Natural killer cell (primary cell): ENCODE measurements around the gene YARS1. TPM values are rescaled to one million over a fixed set of nuclear protein-coding genes. Genes with fewer than 3 reads are reported as not detected.

Experiments
- ATAC-seq, 3 donors: fragments of 150-1000 bp in 2 of 3; fragments of 200-7000 bp in 1 of 3; cut with Tn5 transposase; 1 replicate in 1 of 3; 2 replicates in 2 of 3; pipeline ENCODE4 v1.10.0; 2021; ENCODE audit warnings: mild to moderate bottlenecking in 2 of 3, moderate library complexity in 2 of 3
- DNase-seq, 2 donors: peaks; one replicate each; pipeline versions ENCODE4 v3.0.0 to v3.0.0-alpha.2; 2013 to 2021; ENCODE audit warnings: mixed read lengths in 1 of 2
- H3K27ac ChIP-seq: one replicate; pipeline ENCODE4 v1.5.1; 2013; ENCODE audit warnings: mild to moderate bottlenecking, low read length
- H3K27me3 ChIP-seq: one replicate; pipeline ENCODE4 v1.6.1; 2013; ENCODE audit warnings: low read length; ENCODE audit not compliant: control insufficient read depth, insufficient read depth
- H3K36me3 ChIP-seq: one replicate; pipeline ENCODE4 v1.6.1; 2013; ENCODE audit warnings: low read length; ENCODE audit not compliant: control insufficient read depth, insufficient read depth
- H3K4me1 ChIP-seq: one replicate; pipeline ENCODE4 v1.6.1; 2013; ENCODE audit warnings: low read length; ENCODE audit not compliant: control insufficient read depth, insufficient read depth
- H3K4me3 ChIP-seq: one replicate; pipeline ENCODE4 v1.5.1; 2013; ENCODE audit warnings: low read length
- H3K9me3 ChIP-seq: one replicate; pipeline ENCODE4 v1.6.1; 2013; ENCODE audit warnings: low read length; ENCODE audit not compliant: control insufficient read depth, insufficient read depth
- H3K27ac Mint-ChIP-seq, 2 donors: one replicate each; pipeline ENCODE4 v1.8.0; 2022; ENCODE audit warnings: mild to moderate bottlenecking in 2 of 2, mixed read lengths in 2 of 2, moderate library complexity in 1 of 2
- H3K27me3 Mint-ChIP-seq, 2 donors: one replicate each; pipeline ENCODE4 v1.8.0; 2022; ENCODE audit warnings: low read depth in 2 of 2, mixed read lengths in 2 of 2
- H3K36me3 Mint-ChIP-seq: one replicate; pipeline ENCODE4 v1.8.0; 2022; ENCODE audit warnings: mixed read lengths
- H3K4me1 Mint-ChIP-seq, 2 donors: one replicate each; pipeline ENCODE4 v1.8.0; 2022; ENCODE audit warnings: mixed read lengths in 2 of 2
- H3K4me3 Mint-ChIP-seq: one replicate; pipeline ENCODE4 v1.8.0; 2022; ENCODE audit warnings: mild to moderate bottlenecking, moderate library complexity, mixed read lengths
- H3K9me3 Mint-ChIP-seq, 2 donors: one replicate each; pipeline ENCODE4 v1.8.0; 2022; ENCODE audit warnings: mixed read lengths in 2 of 2
- CTCF ChIP-seq: fragments of 200-600 bp; IDR thresholded peaks from one replicate; pipeline ENCODE4 v1.8.0; 2022; ENCODE audit warnings: antibody characterized with exemption
- WGBS: methylation state at CpG from one replicate; pipeline ENCODE4 v1.1.7; 2013; ENCODE audit warnings: missing lambda C conversion rate; ENCODE audit not compliant: insufficient coverage; 5-methylcytosine and 5-hydroxymethylcytosine counted together
- intact Hi-C: fragments of 100-400 bp; cut with micrococcal nuclease; formaldehyde crosslinking; loops from one replicate; pipeline ENCODE4 v1.14.2; 2022
- total RNA-seq, 4 donors: library from RNA; stranded (reverse); fragments of 120-200 nt in 1 of 4; gene quantifications; one replicate each; pipeline versions ENCODE4 v1.2.3 to v1.2.4, GENCODE V29; 2013 to 2022

Gene YARS1
- total RNA-seq, 3 donors from 2014 or later (not counting 1 experiment from before 2014, with no cell fraction given), result 163 to 223 (median 197) TPM

DNA sequence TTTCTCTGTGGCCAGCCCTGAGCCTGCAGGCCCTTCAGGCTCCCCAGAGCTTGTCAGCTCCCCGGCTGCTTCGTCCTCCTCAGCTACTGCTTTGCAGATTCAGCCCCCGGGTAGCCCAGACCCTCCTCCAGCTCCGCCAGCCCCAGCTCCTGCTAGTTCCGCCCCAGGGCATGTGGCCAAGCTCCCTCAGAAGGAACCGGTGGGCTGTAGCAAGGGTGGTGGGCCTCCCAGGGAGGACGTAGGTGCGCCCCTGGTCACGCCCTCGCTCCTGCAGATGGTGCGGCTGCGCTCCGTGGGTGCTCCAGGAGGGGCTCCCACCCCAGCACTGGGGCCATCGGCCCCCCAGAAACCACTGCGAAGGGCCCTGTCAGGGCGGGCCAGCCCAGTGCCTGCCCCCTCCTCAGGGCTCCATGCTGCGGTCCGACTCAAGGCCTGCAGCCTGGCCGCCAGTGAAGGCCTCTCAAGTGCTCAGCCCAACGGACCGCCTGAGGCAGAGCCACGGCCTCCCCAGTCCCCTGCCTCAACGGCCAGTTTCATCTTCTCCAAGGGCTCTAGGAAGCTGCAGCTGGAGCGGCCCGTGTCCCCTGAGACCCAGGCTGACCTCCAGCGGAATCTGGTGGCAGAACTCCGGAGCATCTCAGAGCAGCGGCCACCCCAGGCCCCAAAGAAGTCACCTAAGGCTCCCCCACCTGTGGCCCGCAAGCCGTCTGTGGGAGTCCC is 45.4 kb downstream of the YARS1 start:
- WGBS, result 97% methylated on average over 30 of the region's 30 CpGs
- intact Hi-C loops, result no loop called here
- no peaks in the 10 kb centered on the region for H3K9me3 Mint-ChIP-seq

DNA sequence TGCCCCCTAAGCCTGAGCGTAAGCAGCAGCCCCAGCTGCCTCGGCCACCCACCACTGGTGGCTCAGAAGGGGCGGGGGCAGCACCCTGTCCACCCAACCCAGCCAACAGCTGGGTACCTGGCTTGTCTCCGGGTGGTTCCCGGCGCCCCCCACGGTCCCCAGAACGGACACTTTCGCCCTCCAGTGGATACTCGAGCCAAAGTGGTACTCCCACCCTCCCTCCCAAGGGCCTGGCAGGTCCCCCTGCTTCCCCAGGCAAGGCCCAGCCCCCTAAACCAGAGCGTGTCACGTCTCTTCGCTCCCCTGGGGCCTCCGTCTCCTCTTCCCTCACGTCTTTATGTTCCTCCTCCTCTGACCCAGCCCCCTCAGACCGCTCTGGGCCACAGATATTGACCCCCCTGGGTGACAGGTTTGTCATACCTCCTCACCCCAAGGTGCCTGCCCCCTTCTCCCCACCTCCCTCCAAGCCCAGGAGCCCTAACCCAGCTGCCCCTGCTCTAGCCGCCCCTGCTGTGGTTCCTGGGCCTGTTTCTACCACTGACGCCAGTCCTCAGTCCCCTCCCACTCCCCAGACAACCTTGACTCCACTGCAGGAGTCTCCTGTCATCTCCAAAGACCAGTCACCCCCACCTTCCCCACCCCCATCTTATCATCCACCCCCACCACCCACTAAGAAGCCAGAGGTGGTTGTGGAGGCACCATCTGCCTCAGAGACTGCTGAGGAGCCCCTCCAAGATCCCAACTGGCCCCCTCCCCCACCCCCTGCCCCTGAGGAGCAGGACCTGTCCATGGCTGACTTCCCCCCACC is 46.2 kb downstream of the YARS1 start:
- H3K27ac ChIP-seq, result no peak overlapping the region
- no peak for ATAC-seq
- 86% methylated on average over 18 of the region's 18 CpGs for WGBS
- H3K4me1 ChIP-seq, result peaks cover 14% of the 10 kb centered on the region
- Mint-ChIP-seq H3K4me3 (no peak overlapping the region), H3K4me1 (peaks cover 16 to 19% of the 10 kb centered on the region in 2 donors), H3K36me3 (no peaks in the 10 kb centered on the region), H3K27me3 (no peaks in the 10 kb centered on the region), H3K9me3 (no peaks in the 10 kb centered on the region), H3K27ac (no peak overlapping the region)
- no peak for DNase-seq
- TF ChIP-seq CTCF, result no peak
- H3K4me3 ChIP-seq, result no peak overlapping the region
- intact Hi-C loops, result no loop called here
- H3K9me3 ChIP-seq, result no peaks in the 10 kb centered on the region
- peaks cover 24% of the 10 kb centered on the region for H3K36me3 ChIP-seq
- H3K27me3 ChIP-seq, result no peaks in the 10 kb centered on the region

More for the DNA sequence above, 45.4 kb downstream of the YARS1 start:
- Histone ChIP-seq H3K27me3 (no peaks in the 10 kb centered on the region), H3K27ac (no peak overlapping the region), H3K36me3 (peaks cover 28% of the 10 kb centered on the region), H3K9me3 (no peaks in the 10 kb centered on the region), H3K4me1 (peaks cover 14% of the 10 kb centered on the region), H3K4me3 (no peak overlapping the region)
- no peak overlapping the region for H3K27ac Mint-ChIP-seq
- no peak overlapping the region for H3K4me3 Mint-ChIP-seq
- H3K4me1 Mint-ChIP-seq, result peaks cover 16 to 19% of the 10 kb centered on the region in 2 donors
- no peaks in the 10 kb centered on the region for H3K36me3 Mint-ChIP-seq
- no peak for TF ChIP-seq CTCF
- ATAC-seq (no peak), DNase-seq (no peak)
- H3K27me3 Mint-ChIP-seq, result no peaks in the 10 kb centered on the region

- peaks cover 16 to 19% of the 10 kb centered on the region in 2 donors for H3K4me1 Mint-ChIP-seq
- DNase-seq (no peak), ATAC-seq (no peak)
- intact Hi-C loops, result no loop called here
- no peak overlapping the region for H3K4me3 ChIP-seq
- no peak overlapping the region for H3K4me3 Mint-ChIP-seq
- H3K9me3 ChIP-seq, result no peaks in the 10 kb centered on the region
- H3K27me3 Mint-ChIP-seq, result no peaks in the 10 kb centered on the region
- no peak overlapping the region for H3K27ac Mint-ChIP-seq
- peaks cover 18% of the 10 kb centered on the region for H3K36me3 ChIP-seq
- 93% methylated on average over 25 of the region's 25 CpGs for WGBS
- H3K27me3 ChIP-seq, result no peaks in the 10 kb centered on the region
- H3K4me1 ChIP-seq, result peaks cover 12% of the 10 kb centered on the region
- no peak overlapping the region for H3K27ac ChIP-seq
- no peaks in the 10 kb centered on the region for H3K36me3 Mint-ChIP-seq
- no peaks in the 10 kb centered on the region for H3K9me3 Mint-ChIP-seq
- no peak for TF ChIP-seq CTCF
These were observed 46.9 kb downstream of the YARS1 start for GRCh38 chr1:32770221-32770731.
